ENCODE results near the gene NR3C2. TPM values are rescaled to one million over a fixed set of nuclear protein-coding genes. Genes with fewer than 3 reads are reported as not detected.
A peak's percentile ranks its signal among the peaks of the same experiment; 100 is the strongest.

The NR3C2 gene
- polyA plus RNA-seq, 1 experiment, result 0.18 TPM

- no peak overlapping the region for H3K4me3 ChIP-seq (ENCODE audit: low read depth, low read length)
- DNase-seq (ENCODE audit: low read depth), result no peak
- no peaks in the 10 kb centered on the region for H3K27me3 ChIP-seq (ENCODE audit: control insufficient read depth, insufficient read depth, low read length)
- CTCF ChIA-PET, result interaction anchor here (0.8 kb wide), 1 partner anchor 14 kb away, joined by 3 read pairs; no protein-coding TSS in a partner anchor
- POLR2A ChIA-PET, result no interaction called here
- no peaks in the 10 kb centered on the region for H3K36me3 ChIP-seq (ENCODE audit: control insufficient read depth, insufficient read depth, low read length)
- TF ChIP-seq CTCF (IDR thresholded peaks at IDR 0.05; ENCODE audit: insufficient read depth, low read depth, low read length), result no peak
These were observed 179.1 kb downstream of the NR3C2 start for GRCh38 chr4:148263127-148263526.

- CTCF ChIA-PET, result no interaction called here
- H3K4me3 ChIP-seq (ENCODE audit: low read depth, low read length), result no peak overlapping the region
- DNase-seq (ENCODE audit: low read depth), result peak; percentile 1
- no peak for TF ChIP-seq CTCF (IDR thresholded peaks at IDR 0.05; ENCODE audit: insufficient read depth, low read depth, low read length)
- H3K36me3 ChIP-seq (ENCODE audit: control insufficient read depth, insufficient read depth, low read length), result no peaks in the 10 kb centered on the region
- no peaks in the 10 kb centered on the region for H3K27me3 ChIP-seq (ENCODE audit: control insufficient read depth, insufficient read depth, low read length)
- POLR2A ChIA-PET, result interaction anchor here (0.6 kb wide), 1 partner anchor 11 kb away, joined by 3 read pairs; no protein-coding TSS in a partner anchor
These were observed 180.4 kb downstream of the NR3C2 start for GRCh38 chr4:148261848-148262247.

GRCh38 chr4:148259841-148260240, 182.4 kb downstream of the NR3C2 start:
- Histone ChIP-seq H3K4me3 (ENCODE audit: low read depth, low read length) (no peak overlapping the region), H3K36me3 (ENCODE audit: control insufficient read depth, insufficient read depth, low read length) (no peaks in the 10 kb centered on the region), H3K27me3 (ENCODE audit: control insufficient read depth, insufficient read depth, low read length) (no peaks in the 10 kb centered on the region)
- POLR2A ChIA-PET, result no interaction called here
- no peak for DNase-seq (ENCODE audit: low read depth)
- no peak for TF ChIP-seq CTCF (IDR thresholded peaks at IDR 0.05; ENCODE audit: insufficient read depth, low read depth, low read length)
- CTCF ChIA-PET, result no interaction called here

- TF ChIP-seq CTCF (IDR thresholded peaks at IDR 0.05; ENCODE audit: insufficient read depth, low read depth, low read length), result no peak
- POLR2A ChIA-PET, result no interaction called here
- no peaks in the 10 kb centered on the region for H3K27me3 ChIP-seq (ENCODE audit: control insufficient read depth, insufficient read depth, low read length)
- no peak overlapping the region for H3K4me3 ChIP-seq (ENCODE audit: low read depth, low read length)
- CTCF ChIA-PET, result interaction anchor here (0.6 kb wide), 1 partner anchor 16 kb away, joined by 3 read pairs; no protein-coding TSS in a partner anchor
- H3K36me3 ChIP-seq (ENCODE audit: control insufficient read depth, insufficient read depth, low read length), result no peaks in the 10 kb centered on the region
- DNase-seq (ENCODE audit: low read depth), result no peak
These were observed 183.7 kb downstream of the NR3C2 start for GRCh38 chr4:148258535-148258934.

- TF ChIP-seq CTCF (IDR thresholded peaks at IDR 0.05; ENCODE audit: insufficient read depth, low read depth, low read length), result no peak
- no peak for DNase-seq (ENCODE audit: low read depth)
- ChIA-PET POLR2A (no interaction called here), CTCF (no interaction called here)
- Histone ChIP-seq H3K36me3 (ENCODE audit: control insufficient read depth, insufficient read depth, low read length) (no peaks in the 10 kb centered on the region), H3K4me3 (ENCODE audit: low read depth, low read length) (no peak overlapping the region), H3K27me3 (ENCODE audit: control insufficient read depth, insufficient read depth, low read length) (no peaks in the 10 kb centered on the region)
These were observed 186.9 kb downstream of the NR3C2 start for GRCh38 chr4:148255344-148255720.
